HG02885 (cell line): ENCODE data around the gene DOCK11.
"Not testable (repeated sequence)": the region's sequence is repeated elsewhere in the genome, so short reads cannot be mapped to it uniquely, and the experiment has no call there.

Source experiments
- ATAC-seq: cut with Tn5 transposase; IDR thresholded peaks from one replicate; pipeline ENCODE4 v1.9.1; 2021; ENCODE audit warnings: mild to moderate bottlenecking; ENCODE audit not compliant: unreplicated experiment, poor library complexity

DOCK11 gene

DNA sequence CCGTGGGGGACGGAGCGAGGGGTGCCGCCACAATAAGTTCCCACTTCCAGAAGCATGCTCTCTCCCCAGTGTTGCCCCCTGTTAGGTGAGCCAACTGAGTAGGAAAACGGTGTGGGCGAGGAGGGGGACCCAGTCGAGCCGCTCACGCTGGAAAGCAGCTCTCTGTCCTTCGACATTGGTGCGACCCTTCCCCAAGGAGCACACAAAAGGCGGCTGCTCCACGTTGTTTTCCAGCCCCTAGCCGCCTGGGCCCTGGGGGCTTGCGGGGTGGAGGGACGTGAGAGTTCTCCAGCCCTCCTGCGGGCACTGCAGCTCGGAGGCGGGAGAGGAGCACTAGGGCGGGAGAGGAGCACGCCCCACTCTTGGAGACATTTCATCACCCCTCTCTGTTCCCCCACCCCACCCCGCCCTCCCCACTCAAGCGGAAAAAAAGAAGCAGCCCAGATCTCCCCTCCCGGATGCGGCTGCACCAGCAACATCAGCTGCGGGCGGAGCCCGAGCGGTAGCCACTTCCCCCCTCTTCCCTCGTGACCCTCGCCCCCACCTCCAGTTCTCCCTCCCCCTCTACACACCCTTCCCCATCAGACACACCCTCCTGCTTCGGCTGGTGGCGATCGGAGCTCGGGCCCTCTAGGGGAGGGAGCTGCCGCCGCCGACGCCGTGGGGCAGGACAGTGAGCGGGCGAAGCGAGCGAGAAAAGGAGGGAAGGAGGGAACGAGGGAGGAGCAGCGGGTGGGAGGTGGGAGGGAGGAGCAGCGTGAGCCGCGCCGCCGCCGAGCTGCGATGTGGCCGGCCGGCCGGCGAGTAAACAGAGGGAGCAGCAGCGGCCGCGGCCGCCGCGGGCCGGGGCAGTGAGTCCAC, at the start of gene DOCK11:
TSS of gene DOCK11 (plus strand) at position 755 of the 861 bp plus-strand sequence. CDS start 157 bp downstream, outside the sequence.
- ATAC-seq = peak; percentile 68

DNA sequence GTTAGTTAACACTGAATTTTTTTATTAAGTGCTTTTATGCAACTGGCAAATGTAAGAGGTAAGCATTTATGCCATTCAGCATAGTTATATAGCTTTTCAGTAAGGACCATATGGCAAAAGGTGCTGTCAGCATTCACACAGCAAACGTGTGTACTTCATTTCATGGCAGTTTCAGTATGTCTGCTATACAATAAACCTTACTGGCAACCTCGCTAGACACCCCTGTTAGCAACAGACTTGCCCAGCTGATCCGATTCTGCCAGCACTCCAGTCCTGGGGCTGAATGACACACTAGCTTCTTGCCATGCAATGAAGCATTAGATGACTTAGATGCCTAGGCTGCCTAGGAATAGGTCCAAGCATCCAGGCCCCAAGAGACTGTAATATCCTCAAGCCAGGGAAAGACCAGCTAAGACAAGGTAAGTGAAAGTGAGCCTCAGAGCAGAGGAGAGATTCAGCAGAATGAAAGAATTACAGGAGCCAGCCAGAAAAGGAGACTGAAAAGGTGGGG, 47.3 kb upstream of the DOCK11 start:
- ATAC-seq = no peak

DNA sequence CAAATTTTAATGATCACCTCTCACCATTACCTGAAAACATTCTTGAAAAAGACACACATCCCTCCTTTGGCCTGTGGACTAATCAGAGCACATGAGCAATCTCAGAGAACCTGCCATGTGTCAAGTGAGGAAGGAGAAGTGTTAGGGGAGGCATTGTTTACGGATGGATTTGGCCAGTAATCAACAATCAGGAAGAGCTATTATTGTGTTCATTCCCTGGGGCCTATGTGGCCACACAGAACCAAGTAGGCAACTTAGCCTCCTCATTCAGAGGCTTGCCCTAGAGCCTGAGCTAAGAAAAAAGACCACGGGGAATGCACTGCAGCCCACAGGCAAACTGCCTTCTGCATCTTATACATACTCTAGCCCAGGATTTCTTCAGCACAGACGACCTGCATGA, 40.6 kb upstream of the DOCK11 start:
- no peak for ATAC-seq

DNA sequence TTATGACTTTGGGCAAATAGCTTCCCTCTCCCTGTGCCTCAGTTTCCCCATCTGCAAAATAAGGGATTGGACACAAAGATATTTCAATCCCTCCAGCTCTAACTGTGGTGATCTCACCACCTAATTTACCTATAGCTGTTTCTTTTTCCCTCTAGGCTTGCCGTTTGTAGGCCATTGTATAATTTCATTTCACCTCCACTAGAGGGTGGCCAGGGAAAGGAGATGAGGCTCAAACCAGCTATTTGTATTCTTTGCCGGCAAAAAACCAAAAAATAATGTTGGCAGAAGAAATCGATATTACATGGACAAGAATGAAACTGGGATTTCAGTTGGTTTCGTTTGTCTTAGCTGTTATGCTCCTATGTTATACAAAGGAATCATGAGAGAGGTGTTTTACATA, 36.1 kb upstream of the DOCK11 start:
- ATAC-seq = peak; percentile 55

DNA sequence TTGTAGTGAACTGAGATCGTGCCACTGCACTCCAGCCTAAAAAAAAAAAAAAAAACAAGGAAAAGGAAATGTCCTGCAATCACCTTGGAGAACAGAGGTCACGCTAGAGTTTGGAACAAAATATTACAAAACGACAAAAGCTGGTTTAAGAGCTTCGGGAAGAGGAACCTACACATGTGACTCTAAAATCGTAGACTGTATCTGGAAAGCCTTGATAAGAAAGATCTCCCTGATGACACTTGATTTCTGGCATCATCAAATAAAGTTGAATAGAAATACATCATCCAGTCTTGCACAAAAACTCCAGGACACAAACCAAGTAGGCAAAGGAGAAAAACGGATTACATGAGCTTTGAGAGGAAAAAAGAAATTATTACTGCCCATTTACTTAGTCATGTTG, 31.1 kb upstream of the DOCK11 start:
- no peak for ATAC-seq

DNA sequence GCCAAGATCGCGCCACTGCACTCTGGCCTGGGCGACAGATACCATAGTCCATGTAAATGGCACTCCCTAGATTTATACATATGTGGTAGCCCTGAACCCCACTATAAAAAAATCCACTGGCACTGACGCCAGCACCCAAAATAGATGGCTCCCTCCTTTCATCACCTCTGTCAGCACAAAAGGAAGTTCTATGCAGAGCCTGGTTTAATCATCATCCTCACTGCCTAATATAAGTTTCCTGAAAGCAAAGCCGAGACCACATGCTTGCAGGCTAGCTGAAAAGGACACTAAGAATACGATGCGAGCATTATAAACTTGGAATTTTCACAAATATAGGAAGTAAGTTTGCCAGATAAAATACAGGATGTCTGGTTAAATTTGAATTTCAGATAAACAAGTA, 27.5 kb upstream of the DOCK11 start:
- ATAC-seq = no peak

DNA sequence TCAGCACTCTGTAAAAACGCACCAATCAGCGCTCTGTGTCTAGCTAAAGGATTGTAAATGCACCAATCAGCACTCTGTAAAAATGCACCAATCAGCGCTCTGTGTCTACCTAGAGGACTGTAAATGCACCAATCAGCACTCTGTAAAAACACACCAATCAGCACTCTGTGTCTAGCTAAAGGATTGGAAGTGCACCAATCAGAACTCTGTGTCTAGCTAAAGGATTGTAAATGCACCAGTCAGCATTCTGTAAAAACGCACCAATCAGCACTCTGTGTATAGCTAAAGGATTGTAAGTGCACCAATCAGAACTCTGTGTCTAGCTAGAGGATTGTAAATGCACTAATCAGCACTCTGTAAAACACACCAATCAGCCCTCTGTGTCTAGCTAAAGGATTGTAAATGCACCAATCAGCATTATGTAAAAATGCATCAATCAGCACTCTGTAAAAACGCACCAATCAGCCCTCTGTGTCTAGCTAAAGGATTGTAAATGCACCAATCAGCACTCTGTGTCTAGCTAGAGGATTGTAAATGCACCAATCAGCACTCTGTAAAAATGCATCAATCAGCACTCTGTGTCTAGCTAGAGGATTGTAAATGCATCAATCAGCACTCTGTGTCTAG, 24.8 kb upstream of the DOCK11 start:
- not testable (repeated sequence) for ATAC-seq

DNA sequence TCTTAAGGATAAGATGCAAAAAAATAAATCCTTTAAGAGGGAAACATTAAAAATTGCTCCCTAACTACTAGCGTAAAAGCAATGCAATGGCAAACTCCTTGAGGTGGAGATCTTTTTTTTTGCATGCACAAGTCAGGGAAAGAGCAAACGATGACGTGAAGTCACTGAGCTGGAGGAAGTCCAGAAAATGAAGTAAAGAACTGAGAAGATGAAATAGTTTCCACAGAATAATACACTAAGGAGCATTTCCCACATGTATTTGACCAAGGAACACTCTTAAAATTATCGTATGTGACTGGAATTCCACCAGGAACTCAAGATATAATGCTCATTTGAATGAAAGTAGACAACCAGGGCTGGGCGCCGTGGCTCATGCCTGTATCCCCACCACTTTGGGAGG, 21.0 kb upstream of the DOCK11 start:
- no peak for ATAC-seq

DNA sequence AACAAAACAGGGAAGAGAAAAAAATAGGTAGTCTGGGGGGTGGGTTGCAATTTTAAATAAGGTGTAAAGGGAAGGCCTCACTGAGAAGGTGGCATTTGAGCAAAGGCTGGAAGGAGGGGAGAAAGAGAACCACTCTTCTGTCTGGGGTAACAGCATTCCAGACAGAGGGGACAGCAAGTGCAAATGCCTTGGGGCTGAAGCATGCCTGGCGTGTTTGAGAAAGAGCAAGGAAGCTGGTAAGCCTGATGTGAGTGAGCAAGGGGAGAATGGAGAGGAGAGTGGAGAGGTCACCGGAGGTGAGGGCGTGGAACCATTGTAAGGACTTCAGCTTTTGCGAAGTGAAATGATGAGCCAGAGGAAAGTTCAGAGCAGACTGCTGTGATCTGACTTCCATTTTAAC, 19.7 kb upstream of the DOCK11 start:
- ATAC-seq = no peak

DNA sequence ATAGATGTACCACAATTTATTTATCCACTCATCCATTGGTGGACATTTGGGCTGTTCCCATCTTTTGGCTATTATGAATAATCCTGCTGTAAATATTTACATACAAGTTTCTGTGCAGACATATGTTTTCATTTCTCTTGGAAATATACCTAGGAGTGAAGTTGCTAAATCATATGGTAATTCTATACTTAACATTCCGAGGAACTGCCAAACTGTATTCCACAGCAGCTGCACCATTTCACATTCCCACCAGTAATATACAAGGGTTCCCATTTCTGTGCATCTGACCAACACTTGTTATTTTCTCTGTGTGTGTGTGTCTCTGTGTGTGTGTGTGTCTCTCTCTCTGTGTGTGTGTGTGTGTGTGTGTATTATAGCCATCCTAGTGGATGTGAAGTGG, 15.4 kb upstream of the DOCK11 start:
- ATAC-seq = no peak

DNA sequence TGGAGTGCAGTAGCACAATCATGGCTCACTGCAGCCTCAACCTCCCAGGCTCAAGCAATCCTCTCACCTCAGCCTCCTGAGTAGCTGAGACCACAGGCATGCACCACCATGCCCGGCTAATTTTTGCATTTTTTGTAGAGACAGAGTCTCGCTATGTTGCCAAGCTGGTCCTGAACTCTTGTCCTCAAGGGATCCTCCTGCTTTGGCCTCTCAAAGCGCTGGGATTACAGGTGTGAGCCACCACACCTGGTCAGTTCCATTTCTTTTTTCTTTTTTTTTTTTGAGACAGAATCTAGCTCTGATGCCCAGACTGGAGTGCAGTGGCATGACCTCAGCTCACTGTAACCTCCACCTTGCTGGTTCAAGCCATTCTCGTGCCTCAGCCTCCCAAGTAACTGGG, 13.2 kb upstream of the DOCK11 start:
- ATAC-seq = not testable (repeated sequence)

DNA sequence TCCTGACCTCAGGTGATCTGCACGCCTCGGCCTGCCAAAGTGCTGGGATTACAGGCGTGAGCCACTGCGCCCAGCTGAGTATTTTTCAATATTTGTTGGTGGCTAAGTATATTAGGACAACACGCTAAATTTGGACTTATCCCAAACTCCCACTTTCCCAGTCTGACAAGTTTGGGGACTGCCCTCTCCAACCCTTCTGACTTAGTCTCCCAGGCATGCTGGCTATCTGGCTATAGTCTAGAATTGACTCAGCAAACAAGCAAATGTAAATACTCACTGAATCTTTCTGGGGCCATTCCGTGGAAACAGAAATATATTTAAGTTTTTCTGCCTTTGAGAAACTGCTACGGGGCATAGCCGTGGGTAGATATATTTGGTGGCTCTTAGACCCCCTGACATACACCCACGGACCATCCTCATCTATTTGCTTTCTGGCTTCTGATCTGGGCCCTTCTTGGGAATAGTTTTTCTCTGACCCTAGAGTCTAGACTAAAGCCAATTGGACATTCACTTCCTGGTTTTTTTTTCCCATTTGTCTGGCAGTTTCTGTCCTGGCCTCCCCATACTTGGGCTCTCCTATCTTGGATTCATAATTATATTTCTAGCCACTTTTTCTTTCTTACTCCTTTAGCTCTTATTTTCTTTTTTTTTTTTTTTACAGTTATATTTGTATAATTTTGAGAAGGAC, 11.3 kb upstream of the DOCK11 start:
- ATAC-seq = no peak

DNA sequence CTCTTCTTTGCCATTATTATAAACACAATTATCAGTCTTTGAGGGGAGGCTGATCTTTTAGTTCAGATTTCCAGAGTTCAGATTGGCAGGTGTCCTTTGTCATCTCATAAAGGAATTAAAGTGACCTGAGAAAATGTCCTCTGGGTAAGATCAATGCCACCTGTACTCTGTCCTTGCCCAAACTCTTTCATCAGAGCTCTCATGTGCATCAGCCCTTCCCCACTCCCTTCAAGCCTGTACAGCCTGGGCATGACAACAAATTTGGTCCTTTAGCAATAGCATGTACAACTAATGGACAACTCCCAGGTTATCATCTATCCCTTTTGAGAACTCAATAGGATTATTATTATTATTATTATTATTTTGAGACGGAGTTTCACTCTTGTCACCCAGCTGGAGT, 8.9 kb upstream of the DOCK11 start:
- ATAC-seq = not testable (repeated sequence)

DNA sequence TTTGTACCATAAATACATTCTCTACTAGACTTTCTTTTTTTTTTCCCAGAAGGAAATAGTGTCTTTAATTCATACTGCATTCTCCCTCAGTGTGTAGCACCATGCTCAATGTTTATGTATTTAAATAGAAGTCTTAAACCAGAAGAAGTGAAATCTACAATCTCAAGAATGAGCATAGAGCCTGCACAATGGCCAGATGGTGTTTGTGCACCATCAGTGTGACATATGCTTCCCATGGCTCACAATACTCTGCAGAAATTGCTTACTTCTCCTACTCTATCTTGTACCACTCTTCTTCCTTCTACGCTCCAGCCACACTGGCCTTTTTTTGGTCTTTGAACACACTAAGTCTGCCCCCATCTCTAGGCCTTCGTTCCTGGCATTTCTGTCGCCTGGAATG, 2.6 kb upstream of the DOCK11 start:
- no peak for ATAC-seq

DNA sequence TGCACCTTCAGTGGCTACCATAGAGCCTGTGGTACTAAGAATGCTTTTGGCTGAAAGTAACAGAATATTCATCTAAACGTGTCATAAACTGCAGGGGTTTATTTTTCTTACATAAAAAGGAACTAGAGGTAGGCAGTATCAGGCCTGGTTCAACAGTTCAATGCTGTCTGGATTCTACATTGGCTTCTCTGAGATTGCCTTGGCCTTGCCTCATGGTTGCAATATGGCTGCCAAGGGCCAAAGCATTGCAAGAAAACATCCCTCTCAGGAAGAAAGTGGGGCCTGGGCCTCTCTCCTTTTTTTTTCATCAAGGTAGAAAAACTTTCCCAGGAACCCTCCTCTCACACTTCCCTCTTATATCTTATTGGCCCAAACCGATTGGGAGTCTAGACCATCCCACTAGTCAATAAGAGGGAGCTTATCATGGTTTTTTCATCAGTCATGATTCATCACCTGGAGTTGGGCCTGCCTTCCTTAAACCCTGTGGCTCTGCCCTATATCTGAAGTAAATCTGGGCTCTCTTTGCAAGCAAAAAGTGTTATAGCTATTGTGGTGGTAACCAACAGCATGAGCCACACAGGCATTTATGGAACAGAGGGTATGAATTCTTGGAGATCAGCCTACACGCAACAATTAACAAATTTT, 1.8 kb upstream of the DOCK11 start:
- ATAC-seq = no peak

DNA sequence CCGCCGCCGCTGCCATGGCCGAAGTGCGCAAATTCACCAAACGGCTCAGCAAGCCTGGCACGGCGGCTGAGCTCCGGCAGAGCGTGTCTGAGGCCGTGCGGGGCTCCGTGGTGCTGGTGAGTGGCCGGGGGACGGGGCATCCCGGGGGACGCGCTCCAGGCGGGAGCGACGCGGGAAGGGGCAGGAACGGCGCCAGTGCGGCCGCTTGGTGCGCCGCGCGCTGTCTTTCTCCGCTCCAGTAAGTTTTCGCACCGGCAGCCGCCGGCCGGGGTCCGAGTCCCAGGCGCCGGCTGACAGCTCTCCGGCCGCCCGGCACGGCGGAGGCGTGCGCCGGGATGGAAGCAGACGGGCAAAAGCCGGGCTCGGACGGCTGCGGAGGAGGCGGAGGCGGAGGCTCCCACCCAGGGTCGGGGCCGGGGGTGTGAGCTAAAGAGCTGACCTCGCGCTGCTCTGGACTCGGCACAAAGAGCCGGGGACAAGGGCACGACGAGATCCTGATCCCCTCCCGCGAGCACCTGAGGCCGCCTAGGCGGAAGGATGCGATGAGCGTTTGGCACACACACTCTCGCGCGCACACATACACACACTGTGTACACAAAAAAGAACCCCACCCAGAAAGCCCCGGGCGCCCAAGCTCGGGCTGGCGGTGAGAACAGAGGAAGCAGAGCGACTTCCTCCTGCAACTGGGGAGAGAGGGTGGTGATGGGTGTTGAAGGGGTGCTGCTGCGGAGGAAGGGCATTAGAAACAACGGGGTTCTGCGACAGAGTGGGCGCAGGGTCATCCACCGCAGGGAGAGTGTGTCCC, 545 bp downstream of the DOCK11 start:
- peak; percentile 59 for ATAC-seq

DNA sequence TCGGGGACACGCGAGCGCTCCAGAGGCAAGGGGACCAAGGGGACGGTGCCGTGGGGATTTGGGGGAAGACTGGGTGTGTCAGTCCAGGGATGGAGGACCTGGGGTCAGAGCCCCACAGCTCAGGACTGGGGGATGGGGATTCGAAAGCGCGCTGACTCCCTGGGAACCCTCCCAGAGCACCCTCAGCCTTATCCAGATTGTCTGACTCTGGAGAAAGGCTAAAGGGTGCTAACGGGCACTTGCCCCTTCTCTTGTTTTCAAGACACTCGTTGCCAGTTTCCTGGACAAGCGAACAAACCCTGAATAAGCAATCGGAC, 1.1 kb downstream of the DOCK11 start:
- ATAC-seq = no peak

DNA sequence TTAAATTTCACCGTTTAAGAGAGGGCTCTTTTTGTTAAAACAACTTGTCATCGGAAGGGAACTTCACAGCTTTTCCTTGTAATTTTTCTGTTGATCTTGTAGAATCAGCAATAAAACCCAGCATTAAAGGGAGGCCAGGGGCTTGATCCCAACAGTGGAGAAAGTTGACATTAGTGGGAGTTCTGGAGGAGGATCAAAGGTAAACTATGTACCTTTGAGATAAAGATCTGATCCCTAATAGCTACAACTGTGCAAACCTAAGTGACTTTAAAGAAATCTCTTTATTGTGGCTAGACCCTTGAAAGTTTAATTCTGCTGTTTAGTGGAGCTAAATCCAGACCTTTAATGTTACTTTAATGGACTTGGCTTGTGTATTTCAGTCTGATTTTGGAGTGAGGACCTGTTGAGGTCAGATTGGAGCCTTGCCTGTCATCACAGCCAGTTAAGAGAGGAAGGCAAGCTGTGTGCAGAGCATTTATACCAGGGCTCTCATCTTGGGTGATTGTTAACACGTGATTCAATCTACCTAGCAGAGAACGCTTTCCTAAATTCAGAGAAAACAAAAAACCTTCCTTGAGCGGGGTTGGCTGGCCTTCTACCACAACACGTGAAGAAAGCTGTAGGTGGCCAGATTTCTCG, 1.7 kb downstream of the DOCK11 start:
- ATAC-seq = no peak

DNA sequence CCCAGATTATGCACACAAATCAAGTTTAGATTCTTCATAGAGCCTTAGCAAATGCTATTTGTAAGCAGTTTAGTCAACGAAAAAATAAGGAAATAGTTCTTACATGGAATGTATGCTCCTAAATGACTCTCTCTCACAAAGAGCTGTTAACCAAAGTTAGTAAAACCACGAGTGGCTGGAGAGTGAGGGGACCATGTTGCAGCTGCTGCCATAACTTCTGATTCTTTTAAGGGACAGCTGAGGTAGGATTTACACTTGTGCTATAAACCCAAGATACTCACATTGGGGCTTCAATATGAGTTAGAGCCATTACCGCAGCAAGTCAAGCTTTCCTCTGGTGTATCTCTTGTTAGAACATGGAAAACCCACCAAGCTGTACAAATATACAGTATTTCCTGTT, 2.7 kb downstream of the DOCK11 start:
- no peak for ATAC-seq

DNA sequence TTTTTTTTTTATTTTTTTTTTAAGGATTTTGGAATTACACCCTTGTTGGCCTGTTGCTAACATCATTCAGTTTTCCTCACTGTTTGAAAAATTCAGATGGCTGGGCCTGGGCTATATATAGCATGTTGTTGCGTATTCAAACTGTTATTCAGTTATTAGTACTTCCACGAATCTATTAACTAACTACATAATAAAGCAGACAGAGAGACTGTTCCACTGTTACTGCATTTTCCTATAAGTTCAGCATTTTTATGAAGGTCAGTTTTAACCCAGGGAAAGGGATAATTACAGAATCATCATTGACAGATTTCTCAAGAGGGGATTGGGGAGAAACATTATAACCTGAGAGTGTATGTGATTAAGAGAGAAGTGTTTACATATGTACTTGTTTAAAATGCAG, 3.1 kb downstream of the DOCK11 start:
- no peak for ATAC-seq
